HepG2 (cell line): Measurements from ENCODE around the gene TGFA. TPM values are rescaled to one million over a fixed set of nuclear protein-coding genes. Genes with fewer than 3 reads are reported as not detected.

Experiments
- ATAC-seq: fragments of 200-7000 bp; cut with Tn5 transposase; 3 replicates; pipeline ENCODE4 v1.9.1; 2020; ENCODE audit warnings: mild to moderate bottlenecking, moderate library complexity
- BruUV-seq: library from RNA; stranded (reverse); fragments of 400-500 nt; replicated peaks from 2 replicates; lab custom pipeline; 2021; lab: Mats Ljungman, UMichigan
- CTCF ChIA-PET: fragments of 300-600 bp; formaldehyde crosslinking; extraction: SDS; loops from one replicate; lab custom pipeline; 2021; ENCODE audit warnings: low total read pairs, inconsistent platforms, low intra/inter-chr PET ratio; lab: Yijun Ruan, JAX
- POLR2A ChIA-PET: fragments of 350-600 bp; sonication (Branson Sonifier 250); formaldehyde crosslinking; loops from one replicate; lab custom pipeline; 2020; ENCODE audit warnings: antibody characterized with exemption, inconsistent platforms; lab: Yijun Ruan, JAX
- DNase-seq: peaks from one replicate; pipeline ENCODE4 v3.0.0-alpha.2; 2015; ENCODE audit warnings: low spot score
- FAIRE-seq: peaks from 3 replicates; lab custom pipeline; 2011; peaks lifted over from hg19 to GRCh38; lab: Jason Lieb, UNC
- H2AFZ ChIP-seq: one replicate; pipeline ENCODE4 v1.6.1; 2011; ENCODE audit warnings: low read length, inconsistent platforms
- H3K27ac ChIP-seq: fragments of 300-600 bp; 3 replicates; pipeline ENCODE4 v1.8.0; 2011; ENCODE audit warnings: mixed run types, mild to moderate bottlenecking, mixed read lengths, low read length, inconsistent platforms; ENCODE audit not compliant: insufficient read depth; ENCODE audit errors: extremely low read length
- H3K27me3 ChIP-seq, 2 experiments: fragments of 200-600 bp in 1 of 2; 2 replicates in 1 of 2; 3 replicates in 1 of 2; pipeline versions ENCODE4 v1.6.0 to v1.8.0; 2011; ENCODE audit warnings: low read length in 2 of 2, mild to moderate bottlenecking in 2 of 2, moderate library complexity in 2 of 2, inconsistent platforms in 1 of 2; ENCODE audit not compliant: insufficient read depth in 2 of 2, control insufficient read depth in 1 of 2
- H3K36me3 ChIP-seq, 2 experiments: fragments of 200-600 bp in 1 of 2; replicated peaks in 1 of 2; 2 replicates in 1 of 2; 3 replicates in 1 of 2; pipeline versions ENCODE4 v1.5.1 to v1.8.0; 2011; ENCODE audit warnings: low read length in 2 of 2, inconsistent platforms in 1 of 2; ENCODE audit not compliant: insufficient read depth in 2 of 2, control insufficient read depth in 1 of 2
- H3K4me1 ChIP-seq: 2 replicates; pipeline ENCODE4 v1.5.1; 2012; ENCODE audit warnings: low read length, inconsistent platforms; ENCODE audit not compliant: insufficient read depth
- H3K4me2 ChIP-seq: 2 replicates; pipeline ENCODE4 v1.6.0; 2011; ENCODE audit warnings: low read depth, low read length, inconsistent platforms
- H3K4me3 ChIP-seq, 3 experiments: fragments of 200-600 bp in 1 of 3; sonication (generic), shearing (Covaris generic) in 1 of 3; replicated peaks in 1 of 3; 2 replicates each; pipeline ENCODE4 v1.5.1; 2011 to 2016; ENCODE audit warnings: low read length in 3 of 3, inconsistent platforms in 2 of 3, low read depth in 2 of 3, mild to moderate bottlenecking in 2 of 3, control low read depth in 1 of 3, mixed read lengths in 1 of 3; ENCODE audit not compliant: insufficient read depth in 1 of 3
- H3K79me2 ChIP-seq: one replicate; pipeline ENCODE4 v1.6.1; 2011; ENCODE audit warnings: low read length, inconsistent platforms; ENCODE audit not compliant: insufficient read depth
- H3K9ac ChIP-seq: 2 replicates; pipeline ENCODE4 v1.6.0; 2011; ENCODE audit warnings: mild to moderate bottlenecking, low read depth, low read length, inconsistent platforms; ENCODE audit not compliant: insufficient read depth
- H3K9me3 ChIP-seq: 2 replicates; pipeline ENCODE4 v1.5.1; 2012; ENCODE audit warnings: mild to moderate bottlenecking, low read length
- H4K20me1 ChIP-seq: 2 replicates; pipeline ENCODE4 v1.6.0; 2011; ENCODE audit warnings: inconsistent platforms, mild to moderate bottlenecking, low read length, moderate library complexity; ENCODE audit not compliant: insufficient read depth
- GLI4 ChIP-seq: sonication (generic); formaldehyde crosslinking; IDR thresholded peaks from 2 replicates; pipeline ENCODE4 v1.5.1; 2020; ENCODE audit warnings: missing genetic modification reagents, mild to moderate bottlenecking, moderate library complexity, borderline replicate concordance
- GMEB2 ChIP-seq: IDR thresholded peaks from 2 replicates; pipeline ENCODE4 v1.6.1; 2016; ENCODE audit warnings: missing biosample characterization, missing genetic modification reagents, low read depth
- NFE2L2 ChIP-seq: fragments of 150-350 bp; IDR thresholded peaks from 2 replicates; pipeline ENCODE4 v1.6.1; 2014; ENCODE audit warnings: low read length
- PHF20 ChIP-seq: sonication (generic); formaldehyde crosslinking; IDR thresholded peaks from 2 replicates; pipeline ENCODE4 v1.5.0; 2020; ENCODE audit warnings: mild to moderate bottlenecking, missing genetic modification reagents
- PITX1 ChIP-seq: sonication (generic); formaldehyde crosslinking; IDR thresholded peaks from 2 replicates; pipeline ENCODE4 v1.5.1; 2020; ENCODE audit warnings: mild to moderate bottlenecking, missing genetic modification reagents
- SP4 ChIP-seq: sonication (generic); formaldehyde crosslinking; IDR thresholded peaks from 2 replicates; pipeline ENCODE4 v1.8.1; 2023; ENCODE audit warnings: mild to moderate bottlenecking, missing genetic modification reagents
- ZFX ChIP-seq: sonication (generic); formaldehyde crosslinking; IDR thresholded peaks from 2 replicates; pipeline ENCODE4 v1.4.0; 2020; ENCODE audit warnings: mild to moderate bottlenecking, low read depth, missing genetic modification reagents, moderate library complexity
- ZNF704 ChIP-seq: sonication (generic); formaldehyde crosslinking; IDR thresholded peaks from 2 replicates; pipeline ENCODE4 v1.8.1; 2023; ENCODE audit warnings: mild to moderate bottlenecking, inconsistent platforms, moderate library complexity, missing genetic modification reagents, borderline replicate concordance
- WGBS: methylation state at CpG from one replicate; pipeline ENCODE4 v1.1.6; 2017; ENCODE audit warnings: low lambda C conversion rate; 5-methylcytosine and 5-hydroxymethylcytosine counted together
- in situ Hi-C: cut with HindIII; loops from 2 replicates; pipeline ENCODE4 v1.10.0; 2017; ENCODE audit warnings: low pct_unique_long_range_greater_than_20kb; ENCODE audit not compliant: extremely low pct_ligation_motif_present
- intact Hi-C: fragments of 100-400 bp; cut with micrococcal nuclease; formaldehyde crosslinking; loops from one replicate; pipeline ENCODE4 v1.10.0; 2022; ENCODE audit not compliant: unreplicated experiment
- polyA plus RNA-seq, 8 experiments: library from polyadenylated mRNA; depleted of rRNA in 3 of 8; stranded (reverse) in 7 of 8; unstranded in 1 of 8; fragments of >200 nt; fragmentation: Illumina TruSeq in 4 of 8; extraction: Trizol in 4 of 8; gene quantifications; 2 replicates each; pipeline versions ENCODE4 v1.2.1 to v1.2.3, GENCODE V29; 2011 to 2016; ENCODE audit warnings: low read depth in 4 of 8, missing spikeins in 1 of 8, mixed read lengths in 1 of 8; ENCODE audit not compliant: insufficient read depth in 1 of 8
- total RNA-seq, 5 experiments: library from RNA; depleted of rRNA; stranded (reverse); fragments of >200 nt; fragmentation: Illumina TruSeq; extraction: Trizol; gene quantifications; 2 replicates each; pipeline ENCODE4 v1.2.3, GENCODE V29; 2016; ENCODE audit warnings: low read depth in 1 of 5
- TF ChIP-seq, protein P1 (sequence below): IDR thresholded peaks from 2 replicates; pipeline ENCODE4 v1.6.1; 2016

The TGFA gene
- total and polyA plus RNA-seq, 2 of the 13 experiments (the other 11 are each of a cell fraction or from before 2014, with no cell fraction given), result 7.8 to 15.3 TPM

DNA sequence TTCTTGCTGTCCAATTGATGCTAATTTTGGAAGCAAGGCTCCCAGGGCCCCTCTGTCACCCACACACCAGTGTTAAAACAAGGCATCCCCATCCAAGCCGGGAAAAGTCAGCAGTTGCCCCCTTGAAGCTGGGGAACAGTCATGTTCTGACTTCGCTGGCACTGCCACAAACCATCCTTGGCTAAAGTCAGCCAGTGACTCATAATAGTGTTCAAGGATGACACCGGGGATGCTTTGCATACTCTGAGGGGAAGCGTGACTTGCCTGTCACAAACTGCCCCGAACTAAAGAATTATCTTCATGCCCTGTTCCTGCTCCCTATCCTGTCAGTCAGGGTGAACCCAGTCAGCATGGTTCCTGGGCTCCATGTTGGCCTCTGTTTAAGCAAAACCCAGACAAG, 37.0 kb downstream of the TGFA start:
- intact Hi-C loops, result no loop called here
- Histone ChIP-seq H3K79me2 (peaks cover 6% of the 10 kb centered on the region), H3K4me3 (no peak overlapping the region), H3K27ac (no peak overlapping the region), H3K27me3 (no peaks in the 10 kb centered on the region), H3K36me3 (peaks cover 0 to 2% of the 10 kb centered on the region in 2 experiments; a peak in 2 of 5 replicates), H3K9me3 (no peaks in the 10 kb centered on the region), H3K9ac (no peak overlapping the region), H3K4me2 (no peak overlapping the region), H2AFZ (no peak overlapping the region), H4K20me1 (no peaks in the 10 kb centered on the region; the same call in 1 of the 2 replicates), H3K4me1 (peaks cover 48% of the 10 kb centered on the region)
- WGBS, result 60% methylated on average over 2 of the region's 5 CpGs
- TF ChIP-seq ZNF704 (CRISPR knock-in tag) (no peak), GMEB2 (CRISPR knock-in tag) (no peak), SP4 (no peak), PHF20 (CRISPR knock-in tag) (no peak), GLI4 (no peak), ZFX (CRISPR knock-in tag) (no peak), PITX1 (CRISPR knock-in tag) (no peak), NFE2L2 (no peak)
- TF ChIP-seq, protein P1, sequence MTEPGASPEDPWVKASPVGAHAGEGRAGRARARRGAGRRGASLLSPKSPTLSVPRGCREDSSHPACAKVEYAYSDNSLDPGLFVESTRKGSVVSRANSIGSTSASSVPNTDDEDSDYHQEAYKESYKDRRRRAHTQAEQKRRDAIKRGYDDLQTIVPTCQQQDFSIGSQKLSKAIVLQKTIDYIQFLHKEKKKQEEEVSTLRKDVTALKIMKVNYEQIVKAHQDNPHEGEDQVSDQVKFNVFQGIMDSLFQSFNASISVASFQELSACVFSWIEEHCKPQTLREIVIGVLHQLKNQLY (CRISPR knock-in tag), result no peak
- no TSS peak for BruUV-seq
- POLR2A ChIA-PET, result no interaction called here
- in situ Hi-C loops, result no loop called here
- FAIRE-seq (no peak), ATAC-seq (no peak), DNase-seq (no peak)
- CTCF ChIA-PET, result no interaction called here
